Lower lobe of right lung (tissue), 2 donors: ENCODE results near the gene LUC7L. TPM values are rescaled to one million over a fixed set of nuclear protein-coding genes. Genes with fewer than 3 reads are reported as not detected.
"Not testable (repeated sequence)": the region's sequence is repeated elsewhere in the genome, so short reads cannot be mapped to it uniquely, and the experiment has no call there.

Experiments used
- ATAC-seq, 2 donors: fragments of 200-7000 bp; cut with Tn5 transposase; one replicate each; pipeline ENCODE4 v1.9.1; 2020 to 2022; ENCODE audit warnings: mild to moderate bottlenecking in 2 of 2, moderate library complexity in 2 of 2
- DNase-seq: peaks from one replicate; pipeline ENCODE4 v3.0.0-alpha.2; 2020
- H3K27ac ChIP-seq: fragments of 200-600 bp; one replicate; pipeline ENCODE4 v1.8.0; 2022
- H3K27me3 ChIP-seq: fragments of 200-600 bp; one replicate; pipeline ENCODE4 v1.8.0; 2022; ENCODE audit warnings: low read depth
- H3K36me3 ChIP-seq: fragments of 200-600 bp; one replicate; pipeline ENCODE4 v1.8.0; 2022; ENCODE audit warnings: mild to moderate bottlenecking
- H3K4me1 ChIP-seq: fragments of 200-600 bp; one replicate; pipeline ENCODE4 v1.8.0; 2022
- H3K4me3 ChIP-seq: fragments of 200-600 bp; one replicate; pipeline ENCODE4 v1.8.0; 2022; ENCODE audit warnings: mild to moderate bottlenecking
- H3K9me3 ChIP-seq: fragments of 200-600 bp; one replicate; pipeline ENCODE4 v1.8.0; 2022
- intact Hi-C: fragments of 100-400 bp; cut with DNase I; formaldehyde crosslinking; loops from one replicate; pipeline ENCODE4 v1.11.0; 2022
- total RNA-seq: library from RNA; stranded (reverse); fragmentation: NEBNext Ultra II Directional; extraction: Animal tissue kit (Norgen Biotek cat#: 25700); gene quantifications from one replicate; pipeline ENCODE4 v1.2.1, GENCODE V29; 2021
- TF ChIP-seq, protein P1 (sequence below): fragments of 200-600 bp; IDR thresholded peaks from one replicate; pipeline ENCODE4 v1.8.0; 2022; ENCODE audit warnings: antibody characterized with exemption, mild to moderate bottlenecking
- donor health status: DM: no; HTN: yes; CAD: no; lungs with severe emphysema.

The LUC7L gene
- total RNA-seq, 1 donor from 2014 or later, result 70.9 TPM

- H3K4me1 ChIP-seq, result peaks cover 8% of the 10 kb centered on the region
- H3K4me3 ChIP-seq, result no peak overlapping the region
- TF ChIP-seq, protein P1, sequence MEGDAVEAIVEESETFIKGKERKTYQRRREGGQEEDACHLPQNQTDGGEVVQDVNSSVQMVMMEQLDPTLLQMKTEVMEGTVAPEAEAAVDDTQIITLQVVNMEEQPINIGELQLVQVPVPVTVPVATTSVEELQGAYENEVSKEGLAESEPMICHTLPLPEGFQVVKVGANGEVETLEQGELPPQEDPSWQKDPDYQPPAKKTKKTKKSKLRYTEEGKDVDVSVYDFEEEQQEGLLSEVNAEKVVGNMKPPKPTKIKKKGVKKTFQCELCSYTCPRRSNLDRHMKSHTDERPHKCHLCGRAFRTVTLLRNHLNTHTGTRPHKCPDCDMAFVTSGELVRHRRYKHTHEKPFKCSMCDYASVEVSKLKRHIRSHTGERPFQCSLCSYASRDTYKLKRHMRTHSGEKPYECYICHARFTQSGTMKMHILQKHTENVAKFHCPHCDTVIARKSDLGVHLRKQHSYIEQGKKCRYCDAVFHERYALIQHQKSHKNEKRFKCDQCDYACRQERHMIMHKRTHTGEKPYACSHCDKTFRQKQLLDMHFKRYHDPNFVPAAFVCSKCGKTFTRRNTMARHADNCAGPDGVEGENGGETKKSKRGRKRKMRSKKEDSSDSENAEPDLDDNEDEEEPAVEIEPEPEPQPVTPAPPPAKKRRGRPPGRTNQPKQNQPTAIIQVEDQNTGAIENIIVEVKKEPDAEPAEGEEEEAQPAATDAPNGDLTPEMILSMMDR, result no peak
- H3K27ac ChIP-seq, result no peak overlapping the region
- DNase-seq (no peak), ATAC-seq (no peak)
- peaks cover 22% of the 10 kb centered on the region for H3K27me3 ChIP-seq
- intact Hi-C loops, result no loop called here
- no peaks in the 10 kb centered on the region for H3K9me3 ChIP-seq
- H3K36me3 ChIP-seq, result no peaks in the 10 kb centered on the region
Observed at GRCh38 chr16:160691-161190, 68.5 kb downstream of the LUC7L start.

- H3K27ac ChIP-seq, ATAC-seq: not testable (repeated sequence)
Observed at GRCh38 chr16:160242-160641, 69.0 kb downstream of the LUC7L start.

GRCh38 chr16:159136-159849 is 70.0 kb downstream of the LUC7L start:
- H3K9me3 ChIP-seq, result no peaks in the 10 kb centered on the region
- ATAC-seq (no peak), DNase-seq (no peak)
- H3K27ac ChIP-seq, result no peak overlapping the region
- no peak overlapping the region for H3K4me3 ChIP-seq
- H3K27me3 ChIP-seq, result peaks cover 28% of the 10 kb centered on the region
- H3K4me1 ChIP-seq, result peaks cover 8% of the 10 kb centered on the region
- H3K36me3 ChIP-seq, result no peaks in the 10 kb centered on the region
- TF ChIP-seq, protein P1, result no peak
- intact Hi-C loops, result no loop called here

More at GRCh38 chr16:160242-160641, 69.0 kb downstream of the LUC7L start:
- intact Hi-C loops, H3K36me3 ChIP-seq, H3K9me3 ChIP-seq, DNase-seq, H3K4me3 ChIP-seq, H3K4me1 ChIP-seq: not testable (repeated sequence)
- peaks cover 22% of the 10 kb centered on the region for H3K27me3 ChIP-seq

DNA sequence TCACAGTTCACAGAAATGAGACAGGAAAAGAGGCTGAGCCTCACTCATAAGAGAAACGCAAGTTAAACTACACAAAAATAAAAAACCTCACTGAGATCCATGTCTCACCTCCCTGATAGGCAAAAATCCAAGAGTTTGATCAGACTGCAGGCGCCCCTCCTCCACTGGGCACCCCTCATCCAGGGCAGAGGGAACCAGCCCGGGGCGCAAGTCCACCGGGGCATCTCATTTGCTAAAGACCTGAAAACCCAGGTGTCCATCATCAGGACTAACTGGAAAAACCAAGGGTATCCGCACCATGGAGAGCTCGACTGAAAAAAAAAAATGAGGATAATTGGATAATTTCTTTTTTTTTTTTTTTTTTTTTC is 74.2 kb downstream of the LUC7L start:
- intact Hi-C loops, result no loop called here
- H3K36me3 ChIP-seq, result no peaks in the 10 kb centered on the region
- peaks cover 16% of the 10 kb centered on the region for H3K27me3 ChIP-seq
- TF ChIP-seq, protein P1, result no peak
- no peak overlapping the region for H3K27ac ChIP-seq
- H3K4me1 ChIP-seq, result peaks cover 9% of the 10 kb centered on the region
- DNase-seq, result no peak
- H3K9me3 ChIP-seq, result no peaks in the 10 kb centered on the region
- H3K4me3 ChIP-seq, result peak overlapping the region; percentile 59
- ATAC-seq, result no peak

GRCh38 chr16:154217-155030 is 74.8 kb downstream of the LUC7L start:
- TF ChIP-seq, protein P1, result no peak
- ATAC-seq, result peak; percentile 52 to 75

DNA sequence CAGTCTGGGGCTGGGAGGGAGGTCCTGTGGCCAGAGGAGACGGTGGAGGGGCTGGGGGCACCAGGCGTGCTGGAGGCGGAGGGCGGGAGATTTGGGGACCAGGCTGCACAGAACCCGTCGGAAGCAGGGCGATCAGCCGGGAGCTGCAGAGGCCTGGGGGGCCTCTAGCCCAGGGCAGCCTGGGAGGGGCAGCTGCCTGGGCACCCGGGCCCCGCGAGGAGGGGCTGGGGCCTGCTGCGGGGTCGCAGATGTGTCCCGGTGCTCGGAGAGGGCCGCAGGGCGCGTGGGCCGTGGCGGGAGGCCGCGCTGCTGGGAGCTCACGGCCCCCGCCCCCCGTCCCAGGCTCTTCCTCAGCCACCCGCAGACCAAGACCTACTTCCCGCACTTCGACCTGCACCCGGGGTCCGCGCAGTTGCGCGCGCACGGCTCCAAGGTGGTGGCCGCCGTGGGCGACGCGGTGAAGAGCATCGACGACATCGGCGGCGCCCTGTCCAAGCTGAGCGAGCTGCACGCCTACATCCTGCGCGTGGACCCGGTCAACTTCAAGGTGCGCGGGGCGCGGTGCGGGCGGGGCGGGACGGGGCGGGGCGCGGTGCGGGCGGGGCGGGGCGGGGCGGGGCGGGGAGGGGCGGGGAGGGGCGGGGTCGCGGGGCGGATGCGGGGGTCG is 75.6 kb downstream of the LUC7L start:
- H3K4me1 ChIP-seq, H3K9me3 ChIP-seq, intact Hi-C loops, DNase-seq, H3K27ac ChIP-seq, H3K36me3 ChIP-seq, H3K4me3 ChIP-seq: not testable (repeated sequence)
- H3K27me3 ChIP-seq, result peaks cover 16% of the 10 kb centered on the region
- peak; percentile 9 to 14 for ATAC-seq

More at GRCh38 chr16:154217-155030, 74.8 kb downstream of the LUC7L start:
- peaks cover 9% of the 10 kb centered on the region for H3K4me1 ChIP-seq
- H3K4me3 ChIP-seq, result peak overlapping the region; percentile 59
- no peaks in the 10 kb centered on the region for H3K36me3 ChIP-seq
- intact Hi-C loops, result no loop called here
- no peaks in the 10 kb centered on the region for H3K9me3 ChIP-seq
- peaks cover 16% of the 10 kb centered on the region for H3K27me3 ChIP-seq
- DNase-seq, result no peak
- H3K27ac ChIP-seq, result no peak overlapping the region

DNA sequence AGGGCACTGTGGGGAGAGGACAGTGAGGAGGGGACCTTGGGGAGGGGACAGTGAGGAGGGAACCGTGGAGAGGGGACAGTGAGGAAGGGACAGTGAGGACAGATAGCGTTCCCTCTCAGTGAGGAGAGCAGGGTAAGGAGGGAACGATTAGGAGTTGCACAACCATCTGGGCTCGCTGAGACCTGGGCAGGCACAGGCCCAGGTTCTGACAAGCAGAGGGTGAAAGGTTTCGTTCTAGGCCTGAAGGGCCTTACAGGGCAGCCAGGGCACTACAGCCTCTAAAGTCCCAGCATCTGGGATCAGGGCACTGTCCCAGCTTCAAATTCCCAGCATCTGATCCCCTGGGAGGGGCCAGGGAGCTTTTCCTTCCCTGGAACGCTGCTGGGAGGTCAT is 76.1 kb downstream of the LUC7L start:
- H3K4me3 ChIP-seq, H3K9me3 ChIP-seq, H3K4me1 ChIP-seq, intact Hi-C loops, DNase-seq, H3K36me3 ChIP-seq, H3K27ac ChIP-seq: not testable (repeated sequence)
- ATAC-seq, result peak; percentile 6 to 13
- H3K27me3 ChIP-seq, result peaks cover 16% of the 10 kb centered on the region
